H9 (cell line): ENCODE results near the gene GABRA6. TPM values are rescaled to one million over a fixed set of nuclear protein-coding genes. Genes with fewer than 3 reads are reported as not detected.
"Not testable (repeated sequence)": the region's sequence is repeated elsewhere in the genome, so short reads cannot be mapped to it uniquely, and the experiment has no call there.

Experiments
- DNase-seq: peaks from one replicate; pipeline ENCODE4 v3.0.0-alpha.2; 2017
- H2AFZ ChIP-seq: one replicate; pipeline ENCODE4 v1.6.1; 2013; ENCODE audit warnings: mild to moderate bottlenecking, low read length, control low read depth, moderate library complexity
- H2AK5ac ChIP-seq: 2 replicates; pipeline ENCODE4 v1.6.1; 2013; ENCODE audit warnings: low read length, control low read depth, mixed read lengths; ENCODE audit not compliant: insufficient read length
- H2BK120ac ChIP-seq: one replicate; pipeline ENCODE4 v1.6.1; 2013; ENCODE audit warnings: low read depth, mild to moderate bottlenecking, low read length, control low read depth, inconsistent platforms; ENCODE audit not compliant: poor library complexity, severe bottlenecking
- H2BK12ac ChIP-seq: 2 replicates; pipeline ENCODE4 v1.6.1; 2013; ENCODE audit warnings: low read length, control low read depth, mixed read lengths, low read depth; ENCODE audit not compliant: insufficient read length
- H2BK15ac ChIP-seq: 2 replicates; pipeline ENCODE4 v1.6.1; 2013; ENCODE audit warnings: low read depth, low read length, control low read depth
- H2BK20ac ChIP-seq: one replicate; pipeline ENCODE4 v1.6.1; 2013; ENCODE audit warnings: low read depth, mild to moderate bottlenecking, low read length, control low read depth, inconsistent platforms; ENCODE audit not compliant: poor library complexity, severe bottlenecking
- H2BK5ac ChIP-seq: 2 replicates; pipeline ENCODE4 v1.6.1; 2013; ENCODE audit warnings: low read length, control low read depth, mixed read lengths; ENCODE audit not compliant: insufficient read length
- H3K14ac ChIP-seq: 2 replicates; pipeline ENCODE4 v1.6.1; 2013; ENCODE audit warnings: low read length, control low read depth; ENCODE audit not compliant: insufficient read depth
- H3K18ac ChIP-seq: 2 replicates; pipeline ENCODE4 v1.6.1; 2013; ENCODE audit warnings: low read depth, mild to moderate bottlenecking, mixed read lengths, low read length, control low read depth; ENCODE audit not compliant: insufficient read length
- H3K23ac ChIP-seq: 2 replicates; pipeline ENCODE4 v1.6.1; 2013; ENCODE audit warnings: low read length, control low read depth, mixed read lengths, low read depth; ENCODE audit not compliant: insufficient read length
- H3K23me2 ChIP-seq: 2 replicates; pipeline ENCODE4 v1.6.1; 2013; ENCODE audit warnings: low read depth, mild to moderate bottlenecking, mixed read lengths, low read length, control low read depth; ENCODE audit not compliant: insufficient read length, poor library complexity, severe bottlenecking
- H3K27ac ChIP-seq: 2 replicates; pipeline ENCODE4 v1.5.1; 2013; ENCODE audit warnings: low read length, control low read depth, mixed read lengths, low read depth; ENCODE audit not compliant: insufficient read length
- H3K27me3 ChIP-seq: 2 replicates; pipeline ENCODE4 v1.6.1; 2013; ENCODE audit warnings: low read length, control low read depth, inconsistent platforms; ENCODE audit not compliant: insufficient read depth
- H3K4ac ChIP-seq: 2 replicates; pipeline ENCODE4 v1.6.1; 2013; ENCODE audit warnings: low read depth, mild to moderate bottlenecking, control low read depth, inconsistent platforms, low read length, moderate library complexity
- H3K4me1 ChIP-seq: 2 replicates; pipeline ENCODE4 v1.6.1; 2013; ENCODE audit warnings: low read length, control low read depth, inconsistent platforms; ENCODE audit not compliant: insufficient read depth
- H3K4me2 ChIP-seq: 2 replicates; pipeline ENCODE4 v1.6.1; 2013; ENCODE audit warnings: low read length, control low read depth, mixed read lengths; ENCODE audit not compliant: insufficient read length, insufficient read depth
- H3K56ac ChIP-seq: 2 replicates; pipeline ENCODE4 v1.6.1; 2013; ENCODE audit warnings: low read depth, mild to moderate bottlenecking, mixed read lengths, low read length, control low read depth; ENCODE audit not compliant: insufficient read length
- H3K79me1 ChIP-seq: 2 replicates; pipeline ENCODE4 v1.6.1; 2013; ENCODE audit warnings: low read depth, mild to moderate bottlenecking, moderate library complexity, low read length, control low read depth, inconsistent platforms; ENCODE audit not compliant: insufficient read depth, poor library complexity, severe bottlenecking
- H3K79me2 ChIP-seq: 2 replicates; pipeline ENCODE4 v1.6.1; 2013; ENCODE audit warnings: low read length, control low read depth, inconsistent platforms; ENCODE audit not compliant: insufficient read depth
- H3K9ac ChIP-seq: 2 replicates; pipeline ENCODE4 v1.6.1; 2013; ENCODE audit warnings: low read length, control low read depth, mixed read lengths; ENCODE audit not compliant: insufficient read length; ENCODE audit errors: extremely low read depth
- H3K9me3 ChIP-seq: one replicate; pipeline ENCODE4 v1.6.1; 2013; ENCODE audit warnings: low read depth, low read length, inconsistent platforms; ENCODE audit not compliant: control insufficient read depth
- H3T11ph ChIP-seq: one replicate; pipeline ENCODE4 v1.6.1; 2013; ENCODE audit warnings: mild to moderate bottlenecking, low read length, control low read depth, inconsistent platforms
- H4K20me1 ChIP-seq: one replicate; pipeline ENCODE4 v1.6.1; 2013; ENCODE audit not compliant: control insufficient read depth, insufficient read length, insufficient read depth
- H4K5ac ChIP-seq: 2 replicates; pipeline ENCODE4 v1.6.1; 2013; ENCODE audit warnings: low read depth, mild to moderate bottlenecking, mixed read lengths, low read length, control low read depth; ENCODE audit not compliant: insufficient read length
- H4K8ac ChIP-seq: replicated peaks from 2 replicates; pipeline ENCODE4 v1.6.1; 2013; ENCODE audit warnings: low read length, control low read depth, mixed read lengths, low read depth; ENCODE audit not compliant: insufficient read length
- H4K91ac ChIP-seq: 2 replicates; pipeline ENCODE4 v1.6.1; 2013; ENCODE audit warnings: low read depth, mild to moderate bottlenecking, moderate library complexity, mixed read lengths, low read length, control low read depth; ENCODE audit not compliant: insufficient read length
- H3K27ac Mint-ChIP-seq, 3 experiments: 2 replicates in 2 of 3; 3 replicates in 1 of 3; pipeline ENCODE4 v1.8.0; 2020 to 2021; ENCODE audit warnings: mixed read lengths in 3 of 3, mild to moderate bottlenecking in 1 of 3, moderate library complexity in 1 of 3
- H3K27me3 Mint-ChIP-seq: 2 replicates; pipeline ENCODE4 v1.8.0; 2021; ENCODE audit warnings: low read depth, mild to moderate bottlenecking, moderate library complexity, mixed read lengths
- H3K36me3 Mint-ChIP-seq, 3 experiments: 2 replicates in 2 of 3; 3 replicates in 1 of 3; pipeline ENCODE4 v1.8.0; 2020 to 2021; ENCODE audit warnings: low read depth in 3 of 3, mixed read lengths in 3 of 3; ENCODE audit not compliant: insufficient read depth in 1 of 3
- H3K4me1 Mint-ChIP-seq, 2 experiments: 2 replicates each; pipeline ENCODE4 v1.8.0; 2020; ENCODE audit warnings: mixed read lengths in 2 of 2
- H3K4me3 Mint-ChIP-seq, 2 experiments: 2 replicates in 1 of 2; 3 replicates in 1 of 2; pipeline ENCODE4 v1.8.0; 2020 to 2021; ENCODE audit warnings: mild to moderate bottlenecking in 2 of 2, mixed read lengths in 2 of 2, moderate library complexity in 1 of 2
- H3K9me3 Mint-ChIP-seq, 2 experiments: 2 replicates in 1 of 2; 3 replicates in 1 of 2; pipeline ENCODE4 v1.8.0; 2020; ENCODE audit warnings: mild to moderate bottlenecking in 2 of 2, mixed read lengths in 2 of 2, moderate library complexity in 1 of 2
- CTCF ChIP-seq: fragments of 200-600 bp; sonication (generic); conservative IDR thresholded peaks from 3 replicates; pipeline ENCODE4 v1.8.0; 2021; ENCODE audit warnings: antibody characterized with exemption, mild to moderate bottlenecking
- WGBS: extraction: QIAGEN DNeasy Blood & Tissue Kit; methylation state at CpG from one replicate; pipeline ENCODE4 v1.1.7; 2013; ENCODE audit warnings: missing lambda C conversion rate, low lambda C conversion rate, mixed read lengths; ENCODE audit not compliant: insufficient read length; ENCODE audit errors: extremely low coverage; 5-methylcytosine and 5-hydroxymethylcytosine counted together
- total RNA-seq: library from RNA; stranded (reverse); gene quantifications from 2 replicates; pipeline ENCODE4 v1.2.1, GENCODE V29; 2021

The GABRA6 gene
- total RNA-seq, 1 experiment from 2014 or later = not detected

- H3K36me3 Mint-ChIP-seq = no peaks in the 10 kb centered on the region
- H4K20me1 ChIP-seq = no peaks in the 10 kb centered on the region
- no peak overlapping the region for H2BK5ac ChIP-seq
- DNase-seq = no peak
- no CpG with 5 or more reads among the region's 1 CpG for WGBS
- H3K18ac ChIP-seq = no peak overlapping the region
- no peaks in the 10 kb centered on the region for H3K4me1 ChIP-seq
- no peak overlapping the region for H2AFZ ChIP-seq
- 0 out of 4 replicates have a peak, but pooled peaks cover 0 to 4% of the 10 kb centered on the region in 2 experiments for H3K4me1 Mint-ChIP-seq
- no peaks in the 10 kb centered on the region for H3K79me1 ChIP-seq
- H4K5ac ChIP-seq = no peak overlapping the region
- no peaks in the 10 kb centered on the region for H3K9me3 ChIP-seq
- H3K27ac ChIP-seq = no peak overlapping the region
- no peak overlapping the region for H2BK12ac ChIP-seq
- H3K9ac ChIP-seq = no peak overlapping the region
- H3K27me3 ChIP-seq = no peaks in the 10 kb centered on the region
- H3T11ph ChIP-seq = no peak overlapping the region
- H3K23ac ChIP-seq = no peak overlapping the region
- H2BK15ac ChIP-seq = no peak overlapping the region
- TF ChIP-seq CTCF = no peak
- no peak overlapping the region for H2BK120ac ChIP-seq
- H3K4me3 Mint-ChIP-seq = no peak overlapping the region
- no peak overlapping the region for H4K91ac ChIP-seq
- no peak overlapping the region for H2BK20ac ChIP-seq
- no peak overlapping the region for H3K14ac ChIP-seq
- no peak overlapping the region for H3K4me2 ChIP-seq
- no peak overlapping the region for H3K4ac ChIP-seq
- no peaks in the 10 kb centered on the region for H3K9me3 Mint-ChIP-seq
- no peak overlapping the region for H3K56ac ChIP-seq
- H3K27ac Mint-ChIP-seq = no peak overlapping the region
- H4K8ac ChIP-seq = no peak overlapping the region
- no peak overlapping the region for H2AK5ac ChIP-seq
- no peaks in the 10 kb centered on the region for H3K79me2 ChIP-seq
- H3K23me2 ChIP-seq = no peaks in the 10 kb centered on the region
- H3K27me3 Mint-ChIP-seq = no peaks in the 10 kb centered on the region
Observed at GRCh38 chr5:161645264-161645663, 40.3 kb upstream of the GABRA6 start.

GRCh38 chr5:161651926-161652325, 33.6 kb upstream of the GABRA6 start:
- H2BK12ac ChIP-seq, H4K5ac ChIP-seq, H4K8ac ChIP-seq, H4K20me1 ChIP-seq, H2AFZ ChIP-seq, H3K79me1 ChIP-seq, H3K56ac ChIP-seq, H3K18ac ChIP-seq, H3K27ac ChIP-seq, H3K27me3 ChIP-seq, H2BK15ac ChIP-seq, H3K14ac ChIP-seq, H3K23ac ChIP-seq, H3K79me2 ChIP-seq, H3K4ac ChIP-seq, H2BK120ac ChIP-seq, H3K27me3 Mint-ChIP-seq, H3T11ph ChIP-seq, H2AK5ac ChIP-seq, H2BK5ac ChIP-seq, H3K23me2 ChIP-seq, H3K4me2 ChIP-seq, H2BK20ac ChIP-seq, H4K91ac ChIP-seq, H3K9me3 ChIP-seq, H3K9ac ChIP-seq, H3K4me1 ChIP-seq: not testable (repeated sequence)
- Mint-ChIP-seq H3K9me3 (peaks cover 19 to 31% of the 10 kb centered on the region in 2 experiments), H3K36me3 (peaks cover 7 to 18% (median 11%) of the 10 kb centered on the region in 3 experiments), H3K4me1 (peaks cover 16 to 22% of the 10 kb centered on the region in 2 experiments), H3K27ac (peak overlapping the region; percentile 78 to 95 (median 87); a peak in 4 of 7 replicates), H3K4me3 (peak overlapping the region; percentile 50 to 73)
- DNase-seq = peak; percentile 36
- WGBS = no CpG with 5 or more reads among the region's 8 CpGs
